ENCODE results near the gene BMX. TPM values are rescaled to one million over a fixed set of nuclear protein-coding genes. Genes with fewer than 3 reads are reported as not detected.

The BMX gene
- total RNA-seq, 2 donors from 2014 or later, result not detected

DNA sequence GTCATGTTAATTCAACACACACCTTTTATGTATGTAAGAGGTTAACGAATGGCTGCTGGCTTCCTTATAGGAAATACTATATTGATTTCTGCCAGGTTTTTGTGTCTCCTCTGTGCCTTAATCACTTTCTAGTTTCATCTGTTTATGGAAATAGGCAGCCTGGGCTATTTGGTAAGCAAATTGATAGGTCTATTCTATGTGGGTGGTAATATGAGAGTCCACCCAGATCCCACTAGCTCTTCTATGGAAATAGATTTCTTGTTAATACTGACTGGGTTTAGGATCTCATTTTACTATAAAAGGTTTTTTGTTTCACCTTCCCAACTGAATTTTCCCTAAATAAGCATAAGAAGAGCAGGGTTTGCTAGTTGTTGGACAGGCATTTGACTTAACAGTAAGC lies 4.1 kb downstream of the BMX start:
- Histone ChIP-seq H3K9me3 (ENCODE audit: control insufficient read depth, low read length) (no peaks in the 10 kb centered on the region), H3K27me3 (ENCODE audit: control insufficient read depth, insufficient read depth, low read length, poor library complexity, severe bottlenecking) (no peaks in the 10 kb centered on the region), H3K4me3 (ENCODE audit: low read length) (no peak overlapping the region), H3K4me1 (ENCODE audit: control insufficient read depth, insufficient read depth, low read length) (no peaks in the 10 kb centered on the region), H3K36me3 (ENCODE audit: control insufficient read depth, insufficient read depth, low read length) (no peaks in the 10 kb centered on the region), H3K27ac (ENCODE audit: low read depth, low read length) (no peak overlapping the region), H3K9ac (ENCODE audit: extremely low read depth, low read length, poor library complexity, severe bottlenecking) (no peak overlapping the region)
- no CpG with 5 or more reads among the region's 1 CpG for WGBS, 2 experiments (ENCODE audit: insufficient coverage in 1 of 2, insufficient read length in 1 of 2)
- Mint-ChIP-seq H3K36me3 (ENCODE audit: low read depth) (no peaks in the 10 kb centered on the region), H3K27ac (no peak overlapping the region), H3K27me3 (ENCODE audit: insufficient read depth) (peaks cover 1% of the 10 kb centered on the region), H3K4me3 (no peak overlapping the region), H3K4me1 (peaks cover 2% of the 10 kb centered on the region), H3K9me3 (no peaks in the 10 kb centered on the region)
- TF ChIP-seq, protein P1, sequence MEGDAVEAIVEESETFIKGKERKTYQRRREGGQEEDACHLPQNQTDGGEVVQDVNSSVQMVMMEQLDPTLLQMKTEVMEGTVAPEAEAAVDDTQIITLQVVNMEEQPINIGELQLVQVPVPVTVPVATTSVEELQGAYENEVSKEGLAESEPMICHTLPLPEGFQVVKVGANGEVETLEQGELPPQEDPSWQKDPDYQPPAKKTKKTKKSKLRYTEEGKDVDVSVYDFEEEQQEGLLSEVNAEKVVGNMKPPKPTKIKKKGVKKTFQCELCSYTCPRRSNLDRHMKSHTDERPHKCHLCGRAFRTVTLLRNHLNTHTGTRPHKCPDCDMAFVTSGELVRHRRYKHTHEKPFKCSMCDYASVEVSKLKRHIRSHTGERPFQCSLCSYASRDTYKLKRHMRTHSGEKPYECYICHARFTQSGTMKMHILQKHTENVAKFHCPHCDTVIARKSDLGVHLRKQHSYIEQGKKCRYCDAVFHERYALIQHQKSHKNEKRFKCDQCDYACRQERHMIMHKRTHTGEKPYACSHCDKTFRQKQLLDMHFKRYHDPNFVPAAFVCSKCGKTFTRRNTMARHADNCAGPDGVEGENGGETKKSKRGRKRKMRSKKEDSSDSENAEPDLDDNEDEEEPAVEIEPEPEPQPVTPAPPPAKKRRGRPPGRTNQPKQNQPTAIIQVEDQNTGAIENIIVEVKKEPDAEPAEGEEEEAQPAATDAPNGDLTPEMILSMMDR (conservative IDR thresholded peaks at IDR 0.05), result no peak
- no peak for DNase-seq

DNA sequence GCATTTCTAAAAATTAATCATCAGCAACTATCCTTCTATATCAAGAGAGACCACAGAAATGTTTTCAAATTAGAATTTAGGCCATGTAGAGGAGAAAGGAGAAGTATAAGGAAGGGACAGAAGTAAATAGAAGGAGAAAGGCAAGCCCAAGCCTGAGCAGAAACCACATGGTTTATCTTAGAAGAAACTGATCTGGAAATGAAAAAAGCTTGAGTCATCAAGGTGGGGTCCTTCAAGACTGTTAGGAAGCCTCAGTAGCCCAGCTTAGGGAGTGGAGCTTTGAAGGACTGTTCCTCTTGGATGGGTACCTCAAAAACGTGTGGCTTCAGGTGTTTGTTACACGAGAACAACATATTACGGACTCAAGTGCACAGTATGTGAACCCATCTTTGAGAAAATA lies 4.5 kb downstream of the BMX start:
- Histone ChIP-seq H3K27ac (ENCODE audit: low read depth, low read length) (no peak overlapping the region), H3K4me1 (ENCODE audit: control insufficient read depth, insufficient read depth, low read length) (no peaks in the 10 kb centered on the region), H3K36me3 (ENCODE audit: control insufficient read depth, insufficient read depth, low read length) (no peaks in the 10 kb centered on the region), H3K9me3 (ENCODE audit: control insufficient read depth, low read length) (no peaks in the 10 kb centered on the region), H3K9ac (ENCODE audit: extremely low read depth, low read length, poor library complexity, severe bottlenecking) (no peak overlapping the region), H3K4me3 (ENCODE audit: low read length) (no peak overlapping the region), H3K27me3 (ENCODE audit: control insufficient read depth, insufficient read depth, low read length, poor library complexity, severe bottlenecking) (no peaks in the 10 kb centered on the region)
- no peaks in the 10 kb centered on the region for H3K36me3 Mint-ChIP-seq (ENCODE audit: low read depth)
- H3K4me1 Mint-ChIP-seq, result peaks cover 2% of the 10 kb centered on the region
- WGBS, 2 experiments (ENCODE audit: insufficient coverage in 1 of 2, insufficient read length in 1 of 2), result 50% methylated on average over 1 of the region's 3 CpGs; no CpG with 5 or more reads in 1 of the 2 experiments
- peaks cover 1% of the 10 kb centered on the region for H3K27me3 Mint-ChIP-seq (ENCODE audit: insufficient read depth)
- TF ChIP-seq, protein P1 (conservative IDR thresholded peaks at IDR 0.05), result no peak
- no peak overlapping the region for H3K4me3 Mint-ChIP-seq
- H3K9me3 Mint-ChIP-seq, result no peaks in the 10 kb centered on the region
- no peak overlapping the region for H3K27ac Mint-ChIP-seq
- no peak for DNase-seq

DNA sequence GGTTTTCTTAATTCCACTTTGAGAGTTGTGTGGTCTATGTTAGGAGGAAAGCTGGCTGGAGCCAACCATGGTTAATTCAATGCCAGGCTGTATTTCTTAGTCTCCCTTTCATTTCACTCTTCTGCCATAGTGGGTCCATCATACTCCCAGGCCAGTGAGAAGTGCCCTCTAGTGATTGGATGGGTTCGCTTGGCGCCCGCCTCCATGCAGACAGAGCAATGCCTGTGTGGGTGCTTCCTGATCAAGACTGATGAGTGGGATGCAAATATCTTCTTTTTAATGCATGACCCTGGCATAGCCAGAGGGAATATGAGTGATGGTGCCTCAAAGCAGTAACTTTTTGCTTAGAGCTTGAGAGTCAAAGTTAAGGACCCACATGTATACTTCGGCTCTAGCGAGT lies 6.4 kb downstream of the BMX start:
- Histone ChIP-seq H3K9ac (ENCODE audit: extremely low read depth, low read length, poor library complexity, severe bottlenecking) (no peak overlapping the region), H3K36me3 (ENCODE audit: control insufficient read depth, insufficient read depth, low read length) (no peaks in the 10 kb centered on the region), H3K9me3 (ENCODE audit: control insufficient read depth, low read length) (no peaks in the 10 kb centered on the region), H3K4me3 (ENCODE audit: low read length) (no peak overlapping the region), H3K4me1 (ENCODE audit: control insufficient read depth, insufficient read depth, low read length) (no peaks in the 10 kb centered on the region), H3K27ac (ENCODE audit: low read depth, low read length) (no peak overlapping the region), H3K27me3 (ENCODE audit: control insufficient read depth, insufficient read depth, low read length, poor library complexity, severe bottlenecking) (no peaks in the 10 kb centered on the region)
- TF ChIP-seq, protein P1 (conservative IDR thresholded peaks at IDR 0.05), result no peak
- DNase-seq, result no peak
- WGBS, 2 experiments (ENCODE audit: insufficient coverage in 1 of 2, insufficient read length in 1 of 2), result 95% methylated on average over 5 of the region's 5 CpGs; no CpG with 5 or more reads in 1 of the 2 experiments
- no peak overlapping the region for H3K4me3 Mint-ChIP-seq
- peaks cover 2% of the 10 kb centered on the region for H3K4me1 Mint-ChIP-seq
- H3K9me3 Mint-ChIP-seq, result no peaks in the 10 kb centered on the region
- no peak overlapping the region for H3K27ac Mint-ChIP-seq
- no peaks in the 10 kb centered on the region for H3K36me3 Mint-ChIP-seq (ENCODE audit: low read depth)
- H3K27me3 Mint-ChIP-seq (ENCODE audit: insufficient read depth), result peaks cover 1% of the 10 kb centered on the region
